Astrocyte of the cerebellum (primary cell): Measurements from ENCODE around the gene SMYD3.

ENCODE experiments used
- DNase-seq: peaks from one replicate; pipeline ENCODE4 v3.0.0-alpha.2; 2011; ENCODE audit warnings: low read depth
- H3K4me3 ChIP-seq: 2 replicates; pipeline ENCODE4 v1.5.1; 2011; ENCODE audit warnings: mild to moderate bottlenecking, low read depth, low read length, moderate library complexity
- in situ Hi-C: cut with HindIII; loops from 2 replicates; pipeline ENCODE4 v1.10.0; 2017; ENCODE audit warnings: low sequenced_read_pairs
- TF ChIP-seq, protein P1 (sequence below): IDR thresholded peaks from 2 replicates; pipeline ENCODE4 v1.5.1; 2012; ENCODE audit warnings: low read length, low read depth, moderate library complexity, mild to moderate bottlenecking; ENCODE audit errors: missing control alignments

SMYD3 gene

GRCh38 chr1:246506674-246507481 is at the start of gene SMYD3:
Gene SMYD3, minus strand, starts transcription at chr1:246507279.
- peak; percentile 29 for DNase-seq
- H3K4me3 ChIP-seq = peak within 1 kb of the TSS; percentile 81
- in situ Hi-C loops = no loop called here
- TF ChIP-seq, protein P1, sequence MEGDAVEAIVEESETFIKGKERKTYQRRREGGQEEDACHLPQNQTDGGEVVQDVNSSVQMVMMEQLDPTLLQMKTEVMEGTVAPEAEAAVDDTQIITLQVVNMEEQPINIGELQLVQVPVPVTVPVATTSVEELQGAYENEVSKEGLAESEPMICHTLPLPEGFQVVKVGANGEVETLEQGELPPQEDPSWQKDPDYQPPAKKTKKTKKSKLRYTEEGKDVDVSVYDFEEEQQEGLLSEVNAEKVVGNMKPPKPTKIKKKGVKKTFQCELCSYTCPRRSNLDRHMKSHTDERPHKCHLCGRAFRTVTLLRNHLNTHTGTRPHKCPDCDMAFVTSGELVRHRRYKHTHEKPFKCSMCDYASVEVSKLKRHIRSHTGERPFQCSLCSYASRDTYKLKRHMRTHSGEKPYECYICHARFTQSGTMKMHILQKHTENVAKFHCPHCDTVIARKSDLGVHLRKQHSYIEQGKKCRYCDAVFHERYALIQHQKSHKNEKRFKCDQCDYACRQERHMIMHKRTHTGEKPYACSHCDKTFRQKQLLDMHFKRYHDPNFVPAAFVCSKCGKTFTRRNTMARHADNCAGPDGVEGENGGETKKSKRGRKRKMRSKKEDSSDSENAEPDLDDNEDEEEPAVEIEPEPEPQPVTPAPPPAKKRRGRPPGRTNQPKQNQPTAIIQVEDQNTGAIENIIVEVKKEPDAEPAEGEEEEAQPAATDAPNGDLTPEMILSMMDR = no peak

DNA sequence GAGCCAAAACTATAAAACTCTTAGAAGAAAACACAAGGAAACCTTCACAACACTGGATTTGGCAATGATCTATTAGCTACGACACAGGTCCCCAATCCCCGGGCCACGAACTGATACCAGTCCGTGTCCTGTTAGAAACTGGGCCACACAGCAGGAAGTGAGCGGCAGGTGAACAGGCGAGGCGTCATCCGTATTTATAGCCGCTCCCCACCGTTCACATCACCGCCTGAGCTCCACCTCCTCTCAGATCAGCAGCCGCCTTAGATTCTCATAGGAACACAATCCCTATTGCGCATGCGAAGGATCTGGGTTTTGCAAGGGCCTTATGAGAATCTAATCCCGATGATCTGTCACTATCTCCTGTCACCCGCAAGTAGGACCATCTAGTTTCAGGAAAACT is 47.1 kb upstream of the SMYD3 start:
- no peak for DNase-seq
- no peak overlapping the region for H3K4me3 ChIP-seq
- TF ChIP-seq, protein P1 = no peak
- in situ Hi-C loops = no loop called here

DNA sequence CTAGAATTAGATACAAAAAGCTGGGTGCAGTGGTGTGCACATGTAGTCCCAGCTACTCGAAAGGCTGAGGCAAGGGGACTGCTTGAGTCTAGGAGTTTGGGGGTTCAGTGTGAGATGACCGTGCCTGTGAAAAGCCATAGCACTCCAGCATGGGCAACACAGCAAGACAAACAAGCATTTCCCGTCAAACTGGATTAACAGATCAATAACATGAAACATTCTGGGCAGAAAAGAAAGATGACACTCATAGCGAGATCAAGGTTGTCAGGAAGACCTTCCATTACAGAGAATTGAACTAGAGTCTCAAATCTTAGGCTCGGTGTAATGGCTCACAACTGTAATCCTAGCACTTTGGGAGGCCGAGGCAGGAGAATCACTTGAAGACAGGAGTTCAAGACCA is 45.0 kb upstream of the SMYD3 start:
- no peak overlapping the region for H3K4me3 ChIP-seq
- TF ChIP-seq, protein P1 = no peak
- no peak for DNase-seq
- in situ Hi-C loops = no loop called here

DNA sequence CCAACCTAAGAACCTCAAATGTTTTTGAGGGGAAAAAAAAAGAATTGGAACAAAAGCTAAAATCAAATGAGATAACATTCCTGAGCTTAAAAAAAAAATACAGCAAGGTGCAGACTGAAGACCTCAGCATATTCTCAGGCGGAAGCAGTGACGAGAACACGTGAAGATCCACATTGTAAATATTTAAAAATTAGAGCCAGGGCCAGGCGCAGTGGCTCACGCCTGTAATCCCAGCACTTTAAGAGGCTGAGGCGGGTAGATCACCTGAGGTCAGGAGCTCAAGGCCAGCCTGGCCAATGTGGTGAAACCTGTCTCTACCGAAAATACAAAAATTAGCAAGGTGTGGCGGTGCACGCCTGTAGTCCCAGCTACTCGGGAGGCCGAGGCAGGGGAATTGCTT is 43.3 kb upstream of the SMYD3 start:
- DNase-seq = no peak
- TF ChIP-seq, protein P1 = no peak
- in situ Hi-C loops = no loop called here
- H3K4me3 ChIP-seq = no peak overlapping the region

- TF ChIP-seq, protein P1 = no peak
- no peak for DNase-seq
- in situ Hi-C loops = no loop called here
Observed at GRCh38 chr1:246549665-246550064, 42.6 kb upstream of the SMYD3 start.

DNA sequence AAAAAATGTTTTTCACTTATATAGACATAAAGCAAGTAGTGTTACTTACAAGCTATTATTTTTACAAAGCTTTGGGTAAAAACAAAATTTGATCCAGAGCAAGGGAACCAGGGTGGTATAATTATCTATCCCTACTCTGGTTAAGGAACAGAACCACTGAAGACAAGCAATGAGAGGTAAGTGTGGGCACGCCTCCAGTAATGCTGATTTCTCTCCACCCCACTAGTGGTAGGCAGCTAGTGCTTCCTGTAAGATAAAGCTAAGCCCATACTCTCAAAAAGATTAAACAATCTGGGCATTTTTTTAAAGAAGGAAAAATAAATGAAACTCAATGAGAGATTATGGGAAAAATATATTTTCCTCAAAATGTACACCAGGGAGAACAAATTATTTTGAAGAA is 36.9 kb upstream of the SMYD3 start:
- in situ Hi-C loops = no loop called here
- no peak for DNase-seq
- H3K4me3 ChIP-seq = no peak overlapping the region
- TF ChIP-seq, protein P1 = no peak

More at GRCh38 chr1:246549665-246550064, 42.6 kb upstream of the SMYD3 start:
- H3K4me3 ChIP-seq = no peak overlapping the region
